GM12801 (cell line): ENCODE measurements around the gene KIFBP.

Experiments
- TF ChIP-seq, protein P1 (sequence below): IDR thresholded peaks from one replicate; pipeline ENCODE4 v1.5.1; 2011; ENCODE audit warnings: control low read depth; ENCODE audit not compliant: insufficient read length; ENCODE audit errors: extremely low read depth

The KIFBP gene

GRCh38 chr10:69056536-69057260 lies 68.1 kb downstream of the KIFBP start:
- TF ChIP-seq, protein P1, sequence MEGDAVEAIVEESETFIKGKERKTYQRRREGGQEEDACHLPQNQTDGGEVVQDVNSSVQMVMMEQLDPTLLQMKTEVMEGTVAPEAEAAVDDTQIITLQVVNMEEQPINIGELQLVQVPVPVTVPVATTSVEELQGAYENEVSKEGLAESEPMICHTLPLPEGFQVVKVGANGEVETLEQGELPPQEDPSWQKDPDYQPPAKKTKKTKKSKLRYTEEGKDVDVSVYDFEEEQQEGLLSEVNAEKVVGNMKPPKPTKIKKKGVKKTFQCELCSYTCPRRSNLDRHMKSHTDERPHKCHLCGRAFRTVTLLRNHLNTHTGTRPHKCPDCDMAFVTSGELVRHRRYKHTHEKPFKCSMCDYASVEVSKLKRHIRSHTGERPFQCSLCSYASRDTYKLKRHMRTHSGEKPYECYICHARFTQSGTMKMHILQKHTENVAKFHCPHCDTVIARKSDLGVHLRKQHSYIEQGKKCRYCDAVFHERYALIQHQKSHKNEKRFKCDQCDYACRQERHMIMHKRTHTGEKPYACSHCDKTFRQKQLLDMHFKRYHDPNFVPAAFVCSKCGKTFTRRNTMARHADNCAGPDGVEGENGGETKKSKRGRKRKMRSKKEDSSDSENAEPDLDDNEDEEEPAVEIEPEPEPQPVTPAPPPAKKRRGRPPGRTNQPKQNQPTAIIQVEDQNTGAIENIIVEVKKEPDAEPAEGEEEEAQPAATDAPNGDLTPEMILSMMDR, result no peak

DNA sequence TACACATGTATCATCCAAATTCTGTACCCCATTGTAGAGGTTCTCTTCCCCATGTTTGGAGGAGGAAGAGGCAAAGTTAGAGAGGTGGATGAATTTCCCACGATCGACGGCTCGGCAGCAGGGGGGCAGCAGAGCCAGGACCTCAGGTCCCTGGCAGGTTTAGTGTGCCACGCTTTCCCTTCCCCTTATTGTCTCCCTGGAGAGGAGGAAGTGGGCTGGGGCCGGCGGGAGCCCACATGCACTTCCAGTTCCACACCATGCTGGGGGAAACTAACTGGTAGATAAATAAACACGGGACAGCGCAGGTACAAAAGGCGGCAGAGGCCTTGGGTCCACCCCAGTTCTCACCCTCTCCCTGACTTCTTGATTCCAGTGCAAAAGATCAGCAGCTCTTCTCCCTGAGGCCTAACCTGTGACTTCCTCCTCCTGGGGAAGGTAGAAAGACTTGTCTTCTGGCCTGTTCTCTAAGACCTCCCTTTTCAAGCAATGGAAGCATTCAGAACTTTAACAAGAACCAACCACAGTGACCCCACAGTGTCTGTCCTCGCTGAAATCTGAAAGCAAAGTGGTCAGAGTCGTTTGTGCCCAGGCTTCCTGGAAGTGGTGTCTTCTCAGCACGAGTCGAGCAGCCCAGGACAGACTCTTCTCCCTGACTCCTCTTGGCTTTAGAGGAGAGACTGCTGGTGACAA lies 68.8 kb downstream of the KIFBP start:
- TF ChIP-seq, protein P1, result no peak

DNA sequence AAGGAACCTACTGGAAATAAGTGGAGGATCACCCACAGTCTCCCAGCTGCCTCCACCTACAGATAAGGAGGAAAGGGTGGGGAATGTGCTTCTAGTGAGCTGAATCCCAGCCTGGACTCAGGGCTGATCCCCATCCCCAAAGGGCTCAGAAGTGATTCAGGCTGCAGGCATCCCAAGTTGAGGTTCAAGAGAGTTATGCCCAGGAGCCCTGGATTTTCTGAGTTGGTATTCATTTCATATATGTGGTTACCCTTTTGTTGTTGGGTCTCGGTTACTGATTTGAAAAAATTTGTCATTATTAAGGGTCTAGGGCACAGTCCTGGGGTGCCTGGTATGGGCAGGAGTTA lies 69.3 kb downstream of the KIFBP start:
- TF ChIP-seq, protein P1, result no peak

- TF ChIP-seq, protein P1, result no peak
These were observed 71.7 kb downstream of the KIFBP start for GRCh38 chr10:69060127-69060798.

- TF ChIP-seq, protein P1, result no peak
These were observed 72.9 kb downstream of the KIFBP start for GRCh38 chr10:69061305-69062161.

GRCh38 chr10:69062901-69063300 lies 74.3 kb downstream of the KIFBP start:
- TF ChIP-seq, protein P1, result no peak
